Coronary artery (tissue), 2 donors: ENCODE data around the gene HIPK2.

Source experiments
- DNase-seq: peaks from one replicate; pipeline ENCODE4 v3.0.0-alpha.2; 2017; ENCODE audit warnings: low spot score
- H3K27ac ChIP-seq, 2 donors: fragments of 200-600 bp; sonication (generic); one replicate each; pipeline ENCODE4 v1.5.1; 2016 to 2019
- H3K4me3 ChIP-seq: fragments of 200-600 bp; sonication (generic); 2 replicates; pipeline ENCODE4 v1.5.1; 2016; ENCODE audit warnings: mild to moderate bottlenecking, moderate library complexity
- CTCF ChIP-seq: fragments of 200-600 bp; sonication (generic); IDR thresholded peaks from one replicate; pipeline ENCODE4 v1.5.1; 2019; ENCODE audit warnings: antibody characterized with exemption

HIPK2 gene

GRCh38 chr7:139596626-139597025 is 181.2 kb downstream of the HIPK2 start:
- Histone ChIP-seq H3K27ac (no peak overlapping the region), H3K4me3 (no peak overlapping the region)
- no peak for TF ChIP-seq CTCF
- no peak for DNase-seq

- TF ChIP-seq CTCF = no peak
- Histone ChIP-seq H3K27ac (no peak overlapping the region), H3K4me3 (no peak overlapping the region)
- DNase-seq = no peak
Measured at GRCh38 chr7:139595806-139596205, 182.0 kb downstream of the HIPK2 start.

GRCh38 chr7:139594911-139595476 is 182.8 kb downstream of the HIPK2 start:
- Histone ChIP-seq H3K27ac (no peak overlapping the region), H3K4me3 (no peak overlapping the region)
- no peak for DNase-seq
- TF ChIP-seq CTCF = no peak

- no peak for TF ChIP-seq CTCF
- Histone ChIP-seq H3K27ac (no peak overlapping the region), H3K4me3 (no peak overlapping the region)
- no peak for DNase-seq
Measured at GRCh38 chr7:139594090-139594489, 183.7 kb downstream of the HIPK2 start.

- Histone ChIP-seq H3K4me3 (no peak overlapping the region), H3K27ac (no peak overlapping the region)
- TF ChIP-seq CTCF = no peak
- DNase-seq = no peak
Measured at GRCh38 chr7:139592801-139593461, 184.9 kb downstream of the HIPK2 start.

- H3K27ac ChIP-seq = no peak overlapping the region
- no peak overlapping the region for H3K4me3 ChIP-seq
- no peak for DNase-seq
- TF ChIP-seq CTCF = no peak
Measured at GRCh38 chr7:139591550-139592195, 186.1 kb downstream of the HIPK2 start.

- no peak for DNase-seq
- Histone ChIP-seq H3K4me3 (no peak overlapping the region), H3K27ac (no peak overlapping the region)
- TF ChIP-seq CTCF = no peak
Measured at GRCh38 chr7:139589474-139589873, 188.3 kb downstream of the HIPK2 start.
